Measurements from ENCODE around the gene BRINP1.

DNA sequence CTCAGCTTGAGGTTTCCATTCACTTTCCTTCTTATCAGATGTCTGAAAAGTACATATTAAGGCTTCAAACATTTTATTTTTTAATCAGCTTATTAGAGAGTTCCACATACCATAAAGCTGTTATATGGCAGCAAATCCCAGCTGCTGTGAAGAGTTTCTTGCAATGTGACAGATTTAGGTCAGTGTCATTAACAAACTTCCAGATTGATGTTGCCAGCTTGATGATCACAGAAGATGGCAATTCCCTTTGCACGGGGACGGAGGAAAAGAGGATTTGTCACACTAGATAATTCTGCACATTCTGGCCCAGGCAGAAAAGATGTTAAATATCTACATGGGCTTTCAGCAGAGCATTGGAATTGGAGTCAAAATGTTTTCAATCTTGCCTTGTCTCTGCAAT is 215.8 kb downstream of the BRINP1 start:
- TF ChIP-seq POLR2AphosphoS5 (IDR thresholded peaks at IDR 0.05; ENCODE audit: low read depth, low read length) (no peak), POLR2A (IDR thresholded peaks at IDR 0.05; ENCODE audit: low read depth, low read length) (no peak)
